ENCODE results near the gene TREML1. TPM values are rescaled to one million over a fixed set of nuclear protein-coding genes. Genes with fewer than 3 reads are reported as not detected.
"Not testable (repeated sequence)": the region's sequence is repeated elsewhere in the genome, so short reads cannot be mapped to it uniquely, and the experiment has no call there.

Gene TREML1
- polyA plus RNA-seq, 1 donor = 0.65 TPM

DNA sequence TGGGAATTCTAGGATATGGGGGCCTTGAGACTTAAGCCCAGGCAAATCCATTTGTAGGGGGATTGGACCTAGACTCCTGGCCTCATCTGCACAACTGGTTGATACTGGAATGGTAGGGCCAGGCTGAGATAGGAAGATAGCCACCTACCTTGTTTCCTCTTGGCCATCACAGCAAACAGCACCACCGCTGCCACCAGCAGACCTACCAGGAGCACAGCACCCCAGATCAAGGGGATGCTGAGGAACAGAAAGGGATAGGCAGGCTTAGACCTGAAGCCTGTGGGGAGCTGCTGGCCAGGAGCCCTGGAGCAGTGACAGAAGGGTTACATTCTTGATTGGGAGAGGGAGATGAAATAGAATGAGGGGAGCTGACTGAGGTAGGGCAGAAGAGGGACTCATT lies 3.5 kb downstream of the TREML1 start:
- no peak for DNase-seq

DNA sequence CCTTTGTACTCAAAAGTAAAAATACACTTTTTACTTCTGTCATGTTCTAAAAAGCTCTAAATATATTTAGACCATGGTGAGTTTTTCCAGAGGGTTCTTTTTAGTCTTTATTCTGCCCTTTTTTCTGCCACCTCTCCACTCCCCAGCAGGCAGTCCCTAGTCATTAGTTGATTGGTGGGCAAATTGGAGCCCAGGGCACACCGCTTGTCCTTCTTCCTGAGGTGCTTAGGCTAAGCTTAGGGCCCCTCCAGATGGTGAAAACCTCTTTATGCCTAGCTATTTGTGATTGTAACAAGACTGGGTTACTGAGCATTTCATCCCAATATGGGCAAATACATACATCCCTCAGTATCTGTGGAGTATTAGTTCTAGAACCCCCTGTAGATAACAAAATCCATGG lies 6.2 kb downstream of the TREML1 start:
- no peak for DNase-seq

DNA sequence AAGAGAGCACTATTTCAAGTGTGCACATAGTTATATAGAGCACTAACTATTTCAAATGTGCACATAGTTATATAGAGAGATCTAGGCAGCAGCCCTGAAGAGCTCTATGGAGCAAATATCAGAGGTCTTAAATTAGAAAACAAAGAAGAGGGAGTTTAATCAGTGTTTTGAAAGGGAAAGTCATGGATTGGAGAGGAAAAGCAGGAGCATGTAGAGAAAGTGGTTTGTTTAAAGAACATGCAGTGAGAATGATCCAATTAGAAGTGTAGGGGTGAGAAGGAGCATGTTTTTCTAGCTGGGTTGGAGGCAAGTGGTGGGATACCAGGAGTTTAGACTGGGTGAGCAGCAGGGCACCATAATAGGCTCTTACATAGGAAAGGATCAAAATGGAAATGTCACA lies 17.2 kb downstream of the TREML1 start:
- no peak for DNase-seq

DNA sequence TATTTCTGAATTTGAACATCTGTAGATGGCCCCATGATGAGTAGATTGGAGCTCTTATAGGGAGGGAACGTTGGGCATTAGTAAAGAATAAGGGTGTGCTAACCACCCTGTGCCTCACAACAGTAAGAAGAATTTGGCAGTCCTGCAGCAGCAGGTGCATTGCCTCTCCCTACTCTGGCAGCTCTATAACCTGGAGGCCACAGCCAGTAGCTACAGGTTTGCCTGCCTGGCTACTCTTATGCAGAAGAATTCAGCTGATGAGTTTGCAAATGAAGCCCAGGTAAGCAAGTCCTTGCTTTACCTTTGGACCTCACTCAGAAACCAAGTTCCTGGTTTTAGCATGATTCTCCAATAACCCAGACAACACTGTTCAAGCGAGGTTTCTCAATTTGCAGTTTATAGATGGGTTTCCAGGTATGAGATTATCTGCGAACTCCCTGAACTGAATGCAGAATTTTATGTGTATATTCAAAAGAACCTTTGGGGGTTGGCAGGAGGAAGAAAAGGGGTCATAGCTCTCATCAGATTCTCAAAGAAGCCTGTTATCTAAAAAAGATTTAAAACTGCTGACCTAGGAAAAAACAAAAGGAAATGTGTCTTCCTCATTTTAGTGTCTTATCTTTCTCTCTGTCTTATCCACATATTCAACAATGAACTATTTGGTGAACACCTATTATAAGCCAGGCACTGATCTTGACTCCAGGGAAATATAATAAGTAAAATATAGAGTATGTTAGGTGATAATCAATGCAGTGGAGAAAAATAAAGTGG lies 18.9 kb downstream of the TREML1 start:
- DNase-seq = no peak

DNA sequence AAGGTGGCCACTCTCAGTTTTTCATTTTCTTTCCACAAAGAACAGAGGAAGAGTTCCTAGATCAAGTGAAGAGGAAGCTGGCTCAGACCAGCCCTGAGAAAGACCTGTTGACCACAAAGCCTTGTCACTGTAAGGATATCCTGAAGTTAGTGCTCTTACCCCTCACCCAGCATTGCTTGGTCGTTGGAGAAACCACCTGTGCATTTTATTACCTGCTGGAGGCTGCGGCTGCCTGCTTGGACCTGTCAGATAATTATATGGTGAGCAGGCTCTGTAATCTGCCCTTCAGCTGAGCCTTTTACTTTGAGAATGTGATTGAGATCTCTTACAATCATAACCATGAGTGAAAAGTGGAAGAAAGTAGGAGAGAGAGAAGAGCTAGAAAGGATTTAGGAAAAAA lies 21.9 kb downstream of the TREML1 start:
- no peak for DNase-seq

DNA sequence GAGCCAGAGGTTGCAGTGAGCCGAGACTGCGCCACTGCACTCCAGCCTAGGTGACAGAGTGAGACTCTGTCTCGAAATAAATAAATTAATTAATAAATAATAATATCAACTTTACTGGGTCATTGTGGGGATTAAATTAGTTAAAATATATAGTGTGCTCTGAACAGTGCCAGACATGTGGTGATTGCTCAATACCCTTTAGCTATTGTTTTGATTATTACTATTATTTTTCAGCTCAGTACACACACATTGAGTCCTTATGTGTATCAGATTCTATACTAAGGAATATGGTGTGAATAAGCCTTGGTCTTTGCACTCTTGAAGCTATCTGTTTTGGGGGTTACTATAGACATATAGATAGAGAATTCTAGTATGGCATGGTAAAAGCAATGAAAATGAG lies 28.9 kb downstream of the TREML1 start:
- DNase-seq = no peak

DNA sequence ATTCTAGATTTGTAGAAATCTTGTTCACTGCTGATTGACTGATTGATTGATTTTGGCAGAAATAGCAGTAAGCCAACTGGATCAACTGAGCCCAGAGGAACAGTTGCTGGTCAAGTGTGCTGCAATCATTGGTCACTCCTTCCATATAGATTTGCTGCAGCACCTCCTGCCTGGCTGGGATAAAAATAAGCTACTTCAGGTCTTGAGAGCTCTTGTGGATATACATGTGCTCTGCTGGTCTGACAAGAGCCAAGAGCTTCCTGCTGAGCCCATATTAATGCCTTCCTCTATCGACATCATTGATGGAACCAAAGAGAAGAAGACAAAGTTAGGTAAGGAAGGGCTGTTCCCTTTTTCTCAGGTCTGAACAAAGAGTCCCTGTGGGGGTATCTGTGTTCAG lies 31.2 kb downstream of the TREML1 start:
- no peak for DNase-seq

DNA sequence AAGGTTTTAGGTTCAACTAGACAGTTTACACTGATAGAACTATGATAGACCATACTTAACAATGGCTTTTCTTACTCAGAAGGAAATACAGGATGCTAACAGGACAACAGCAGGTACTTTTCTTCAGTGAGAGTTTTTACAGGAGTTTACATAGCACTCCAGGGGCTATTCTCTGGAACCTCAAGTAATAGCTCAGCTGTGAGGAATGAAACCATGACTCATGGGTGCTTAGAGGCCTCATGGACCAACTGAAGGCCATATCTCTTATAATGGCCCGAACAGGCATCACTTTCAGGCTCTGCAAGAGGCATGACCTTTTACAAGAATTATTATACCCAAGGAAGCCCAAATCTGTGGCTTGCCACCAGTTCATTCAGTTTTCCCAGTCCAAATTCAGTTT lies 31.8 kb downstream of the TREML1 start:
- no peak for DNase-seq

DNA sequence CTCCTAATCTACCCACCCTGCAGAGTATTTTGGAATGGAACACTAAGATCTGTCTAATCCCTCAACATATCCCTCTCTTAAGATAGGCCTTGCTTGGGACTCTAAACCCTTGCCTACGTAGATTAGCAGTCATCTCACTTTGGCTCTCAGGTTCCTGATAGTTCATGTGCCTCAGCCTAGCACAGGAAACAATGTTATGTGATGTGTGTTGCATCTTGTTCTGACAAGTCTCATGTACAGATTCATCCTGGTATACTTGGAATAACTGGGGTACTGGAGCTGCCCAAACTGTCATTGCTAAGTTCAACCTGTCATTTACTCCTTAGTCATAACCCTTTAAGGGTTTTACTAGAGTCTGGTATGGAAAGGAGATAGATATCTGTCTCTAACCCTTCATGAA lies 34.1 kb downstream of the TREML1 start:
- no peak for DNase-seq

DNA sequence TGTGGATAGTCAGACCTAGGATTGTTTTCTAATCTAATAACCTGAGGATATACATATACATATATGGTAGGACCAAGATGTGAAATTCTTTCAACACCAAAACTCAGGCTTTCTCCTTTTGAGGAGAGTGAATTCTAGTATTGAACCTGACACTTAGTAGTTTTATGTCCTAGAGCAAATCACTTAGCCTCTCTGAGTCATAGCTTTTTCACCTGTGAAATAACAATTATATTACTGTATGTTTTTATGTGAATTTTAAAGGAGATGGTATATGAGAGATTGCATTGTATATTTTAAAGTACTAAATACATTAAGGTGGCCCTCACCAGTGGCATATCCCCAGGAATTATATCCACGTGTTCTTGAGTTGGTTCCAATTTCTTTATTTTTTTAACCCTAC lies 34.6 kb downstream of the TREML1 start:
- no peak for DNase-seq

DNA sequence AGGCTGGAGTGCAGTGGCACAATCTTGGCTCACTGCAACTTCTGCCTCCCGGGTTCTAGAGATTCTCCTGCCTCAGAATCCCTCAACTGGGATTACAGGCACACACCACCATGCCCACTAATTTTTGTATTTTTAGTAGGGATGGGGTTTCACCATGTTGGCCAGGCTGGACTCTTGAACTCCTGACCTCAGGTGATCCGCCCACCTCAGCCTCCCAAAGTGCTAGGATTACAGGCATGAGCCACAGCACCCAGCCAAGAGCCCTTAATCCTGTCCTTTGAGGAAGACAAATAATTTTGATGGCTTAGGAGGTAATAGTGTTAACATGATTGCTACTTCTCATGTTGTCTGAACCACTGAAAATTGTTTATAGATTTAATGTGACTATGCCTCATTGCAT lies 39.1 kb downstream of the TREML1 start:
- not testable (repeated sequence) for DNase-seq

DNA sequence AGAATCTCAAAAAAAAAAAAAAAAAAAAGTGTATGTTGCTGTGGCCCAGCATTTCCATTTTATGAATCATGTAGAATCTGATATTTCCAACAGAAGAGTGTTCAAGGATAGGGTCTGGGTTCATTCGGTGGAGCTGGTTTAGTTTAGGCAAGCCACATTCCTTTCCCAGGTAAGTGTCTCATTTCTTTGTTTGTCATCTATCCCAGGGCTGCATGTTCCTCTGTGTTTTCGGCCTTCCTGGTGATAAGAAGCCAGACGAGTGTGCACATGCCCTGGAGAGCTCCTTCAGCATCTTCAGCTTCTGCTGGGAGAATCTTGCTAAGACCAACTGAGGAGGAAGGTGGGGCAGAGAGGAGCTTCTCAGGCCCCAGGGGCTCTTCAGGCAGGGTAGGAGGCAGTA lies 43.1 kb downstream of the TREML1 start:
- DNase-seq = no peak

DNA sequence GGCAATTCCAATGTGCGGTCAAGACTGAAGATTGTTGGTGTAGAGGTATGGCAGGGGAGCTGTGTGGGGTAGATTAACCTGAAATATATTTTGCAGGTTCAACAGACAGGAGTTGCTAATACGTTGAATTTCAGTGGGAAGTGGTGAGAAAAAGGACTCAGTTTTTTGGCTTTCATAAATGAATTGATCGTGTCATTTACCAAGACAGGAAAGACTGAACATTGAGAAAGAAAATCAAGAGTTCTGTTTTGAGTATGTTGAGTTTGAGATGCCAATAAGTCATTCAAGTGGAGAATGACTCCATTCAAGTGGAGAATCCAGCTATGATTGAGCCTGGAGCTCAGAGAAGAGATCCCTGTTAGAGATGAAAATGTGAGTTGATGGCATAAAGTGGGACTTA lies 50.3 kb downstream of the TREML1 start:
- DNase-seq = no peak

DNA sequence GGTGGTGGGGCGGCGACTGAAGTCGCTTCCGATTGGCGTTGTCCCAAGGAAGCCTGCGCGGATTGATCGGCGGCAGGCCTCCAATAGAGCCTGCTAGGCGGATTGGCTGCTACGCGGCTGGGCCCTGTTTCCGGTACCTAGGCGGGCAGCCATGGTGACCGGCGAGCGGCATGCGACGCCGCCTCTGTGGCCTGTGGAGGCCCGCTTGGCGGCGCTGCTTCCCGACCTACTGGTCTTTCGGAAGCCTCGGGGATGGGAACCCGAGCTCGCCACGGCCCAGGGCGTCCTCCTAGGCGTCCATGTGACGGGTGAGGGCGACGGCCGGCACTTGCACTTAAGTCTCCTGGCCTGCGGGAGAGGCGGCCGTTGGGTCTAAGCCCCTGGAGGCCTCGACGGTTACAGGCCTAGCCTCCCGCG lies 53.3 kb downstream of the TREML1 start:
- DNase-seq = no peak

Other genes with a start within 250 kb of the TREML1 start
- gene UNC5CL, start 115.1 kb downstream of the TREML1 start, polyA plus RNA-seq (ENCODE audit: insufficient read length) = 8.4 TPM
- gene TSPO2, start 111.9 kb downstream of the TREML1 start, polyA plus RNA-seq (ENCODE audit: insufficient read length) = 0.76 TPM
- 0.37 TPM for gene APOBEC2, start 101.1 kb downstream of the TREML1 start, polyA plus RNA-seq (ENCODE audit: insufficient read length)
- 66.1 TPM for gene OARD1, start 82.0 kb downstream of the TREML1 start, polyA plus RNA-seq (ENCODE audit: insufficient read length)
- 57.4 TPM for gene NFYA, start 81.4 kb downstream of the TREML1 start, polyA plus RNA-seq (ENCODE audit: insufficient read length)
- 0.53 TPM for gene TREM2, start 8.8 kb upstream of the TREML1 start, polyA plus RNA-seq (ENCODE audit: insufficient read length)
- 0.07 TPM for gene TREML2, start 46.8 kb upstream of the TREML1 start, polyA plus RNA-seq (ENCODE audit: insufficient read length)
- gene TREML4, start 74.0 kb upstream of the TREML1 start, polyA plus RNA-seq (ENCODE audit: insufficient read length) = not detected
- gene TREM1, start 132.3 kb upstream of the TREML1 start, polyA plus RNA-seq (ENCODE audit: insufficient read length) = not detected
- gene NCR2, start 181.3 kb upstream of the TREML1 start, polyA plus RNA-seq (ENCODE audit: insufficient read length) = not detected

Measured in left kidney (tissue), 2 donors.